Dedifferentiated amniotic fluid mesenchymal stem cell (primary cell): ENCODE results near the gene TRIM59.
A peak's percentile ranks its signal among the peaks of the same experiment; 100 is the strongest.

Experiments used
- DNase-seq: peaks from one replicate; pipeline ENCODE4 v3.0.0-alpha.2; 2016; ENCODE audit errors: extremely low spot score

The TRIM59 gene

DNA sequence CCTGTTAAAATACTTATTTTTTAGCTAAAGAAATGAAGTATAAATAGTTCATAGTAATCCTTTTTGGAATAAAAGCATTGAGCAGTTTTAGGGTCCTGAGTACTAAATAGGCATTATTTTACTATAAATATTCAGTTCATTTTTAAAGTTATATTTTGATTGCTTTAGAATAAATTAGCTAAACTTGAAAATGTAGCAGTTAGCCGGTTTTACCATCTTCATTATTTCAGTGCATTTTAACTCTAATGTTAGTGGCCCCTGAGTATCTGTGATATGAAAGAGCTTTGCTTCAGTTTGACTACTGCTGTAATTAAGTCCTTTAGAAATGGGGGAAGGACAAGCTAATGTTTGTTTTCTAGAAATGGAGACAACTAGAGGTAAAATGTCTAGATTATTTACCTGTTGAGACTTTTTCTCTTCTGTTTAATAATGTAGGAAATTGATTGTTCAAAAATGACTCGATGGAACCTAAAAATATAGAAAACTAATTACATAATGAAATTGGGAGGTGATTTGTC, 46.5 kb downstream of the TRIM59 start:
- no peak for DNase-seq

GRCh38 chr3:160402221-160403027, 47.2 kb downstream of the TRIM59 start:
- no peak for DNase-seq

GRCh38 chr3:160401291-160402095, 48.1 kb downstream of the TRIM59 start:
- peak; percentile 54 for DNase-seq

- no peak for DNase-seq
These were observed 48.9 kb downstream of the TRIM59 start for GRCh38 chr3:160400702-160401150.

- peak; percentile 37 for DNase-seq
These were observed 49.4 kb downstream of the TRIM59 start for GRCh38 chr3:160400030-160400701.

GRCh38 chr3:160399125-160400029, 50.2 kb downstream of the TRIM59 start, which contains the start of the genes IFT80 and SMC4:
Gene IFT80, minus strand, starts transcription at chr3:160399225. Its CDS starts 14,625 bp downstream, at chr3:160384600.
Gene SMC4, plus strand, starts transcription at chr3:160399650. Its CDS starts 1,177 bp downstream, at chr3:160400827.
- peak; percentile 97 for DNase-seq

DNA sequence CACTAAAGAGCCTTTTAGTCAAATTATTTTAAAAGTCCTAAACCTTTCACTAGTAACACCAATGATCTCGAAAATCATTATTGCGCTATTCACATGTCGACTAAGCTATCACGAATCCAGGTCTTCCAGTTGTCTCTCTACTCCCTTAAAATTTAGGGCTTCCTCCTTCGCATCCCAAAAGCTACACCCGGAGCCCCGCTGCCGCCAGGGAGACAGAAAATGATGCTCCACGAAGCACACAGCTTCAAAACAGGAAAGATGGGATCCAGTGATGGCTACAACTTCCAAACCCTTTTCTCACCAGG, 50.8 kb downstream of the TRIM59 start:
- DNase-seq, result no peak

GRCh38 chr3:160395297-160395696, 54.3 kb downstream of the TRIM59 start:
- no peak for DNase-seq

GRCh38 chr3:160394009-160394392, 55.6 kb downstream of the TRIM59 start:
- DNase-seq, result no peak

GRCh38 chr3:160393346-160394008, 56.1 kb downstream of the TRIM59 start:
- no peak for DNase-seq

DNA sequence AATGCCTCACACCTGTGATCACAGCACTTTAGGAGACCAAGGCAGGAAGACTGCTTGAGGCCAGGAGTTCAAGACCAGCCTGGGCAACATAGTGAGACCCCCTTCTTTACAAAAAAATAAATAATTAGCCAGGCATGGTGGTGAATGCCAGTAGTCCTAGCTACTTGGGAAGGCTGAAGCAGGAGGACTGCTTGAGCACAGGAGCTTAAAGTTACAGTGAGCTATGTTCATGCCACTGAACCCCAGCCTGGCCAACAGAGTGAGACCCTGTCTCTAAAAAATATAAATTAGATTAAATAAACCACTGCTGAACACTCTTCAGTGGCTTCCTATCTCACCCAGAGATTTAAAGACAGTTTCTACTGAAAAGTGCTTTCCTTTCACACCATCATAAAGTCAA, 56.8 kb downstream of the TRIM59 start:
- no peak for DNase-seq

- DNase-seq, result no peak
These were observed 58.9 kb downstream of the TRIM59 start for GRCh38 chr3:160390565-160391138.
